ENCODE measurements around the gene MYH10. TPM values are rescaled to one million over a fixed set of nuclear protein-coding genes. Genes with fewer than 3 reads are reported as not detected.

The MYH10 gene
- total and polyA plus RNA-seq, 4 donors: 205 to 1,963 (median 819) TPM

DNA sequence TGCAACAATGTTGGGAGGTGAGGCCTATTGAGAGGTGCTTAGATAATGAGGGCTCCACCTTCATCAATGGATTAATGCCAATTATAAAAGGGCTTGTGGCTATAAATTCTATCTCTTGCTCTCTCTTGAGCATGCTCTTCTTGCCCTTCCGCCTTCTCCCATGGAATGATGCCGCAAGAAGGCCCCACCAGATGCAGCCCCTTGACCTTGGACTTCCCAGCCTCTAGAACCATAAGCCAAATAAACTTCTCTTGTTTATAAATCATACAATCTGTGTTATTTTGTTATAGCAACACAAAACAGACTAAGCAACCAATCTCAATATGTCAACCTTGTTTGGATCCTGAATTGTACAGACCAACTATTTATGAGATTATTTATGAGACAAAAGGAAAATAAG, 20.0 kb downstream of the MYH10 start:
- peaks cover 6% of the 10 kb centered on the region in 2 donors for H3K4me1 ChIP-seq (ENCODE audit: control insufficient read depth in 1 of 2, insufficient read depth in 2 of 2, low read length in 2 of 2)
- intact Hi-C loops (cut with DNase I): loop anchor here in 1 of 2 donors (5.0 kb wide), 1 partner anchor 33 kb away; no protein-coding TSS in a partner anchor
- H3K9me3 ChIP-seq (ENCODE audit: control insufficient read depth, low read length): no peaks in the 10 kb centered on the region
- DNase-seq (no peak), ATAC-seq (ENCODE audit: low FRiP score) (no peak)
- peak overlapping the region; percentile 33 to 34 for H3K4me3 ChIP-seq (ENCODE audit: low read length in 2 of 2)
- WGBS, 2 donors: 30 to 41% methylated on average over 2 of the region's 2 CpGs
- H3K36me3 ChIP-seq (ENCODE audit: control insufficient read depth in 1 of 2, insufficient read depth in 2 of 2, low read length in 1 of 2): no peaks in the 10 kb centered on the region
- H3K27me3 ChIP-seq (ENCODE audit: control insufficient read depth in 1 of 2, insufficient read depth in 2 of 2, low read length in 1 of 2): no peaks in the 10 kb centered on the region
- peak overlapping the region; percentile 90 to 94 for H3K27ac ChIP-seq (ENCODE audit: low read depth in 1 of 2, low read length in 2 of 2)

- intact Hi-C loops (cut with DNase I): loop anchor here in 1 of 2 donors (5.0 kb wide), 1 partner anchor 33 kb away; no protein-coding TSS in a partner anchor
- H3K4me1 ChIP-seq (ENCODE audit: control insufficient read depth in 1 of 2, insufficient read depth in 2 of 2, low read length in 2 of 2): peaks cover 6% of the 10 kb centered on the region in 2 donors
- ATAC-seq (ENCODE audit: low FRiP score) (no peak), DNase-seq (no peak)
- H3K27me3 ChIP-seq (ENCODE audit: control insufficient read depth in 1 of 2, insufficient read depth in 2 of 2, low read length in 1 of 2): no peaks in the 10 kb centered on the region
- no peaks in the 10 kb centered on the region for H3K9me3 ChIP-seq (ENCODE audit: control insufficient read depth, low read length)
- peak overlapping the region; percentile 64 to 67 for H3K27ac ChIP-seq (ENCODE audit: low read depth in 1 of 2, low read length in 2 of 2)
- H3K4me3 ChIP-seq (ENCODE audit: low read length in 2 of 2): peak overlapping the region in 1 of 2 donors; percentile 48
- 12 to 16% methylated on average over 4 of the region's 4 CpGs for WGBS, 2 donors
- H3K36me3 ChIP-seq (ENCODE audit: control insufficient read depth in 1 of 2, insufficient read depth in 2 of 2, low read length in 1 of 2): no peaks in the 10 kb centered on the region
Measured at GRCh38 chr17:8609910-8610309, 20.6 kb downstream of the MYH10 start.

DNA sequence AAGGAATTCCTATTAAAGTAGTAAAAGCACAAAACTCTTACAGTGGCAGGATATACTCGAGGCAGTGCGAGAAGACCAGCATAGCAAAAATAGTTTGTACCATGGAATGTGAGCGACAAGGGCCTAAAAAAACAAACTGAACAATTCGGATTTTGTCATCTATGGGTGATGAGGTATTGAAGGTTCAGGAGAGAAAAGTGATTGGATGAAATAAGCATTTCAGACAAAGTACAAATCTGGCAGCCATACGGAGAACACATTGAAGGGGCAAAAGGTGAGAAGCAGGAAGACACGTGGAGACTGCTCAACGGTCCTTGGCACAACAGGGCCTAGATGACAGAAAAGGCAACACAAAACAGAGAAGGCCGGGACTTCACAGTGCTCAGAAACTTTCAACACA, 22.5 kb downstream of the MYH10 start:
- intact Hi-C loops (cut with DNase I): no loop called here
- Histone ChIP-seq H3K27ac (ENCODE audit: low read depth in 1 of 2, low read length in 2 of 2) (peak overlapping the region; percentile 80 to 98), H3K4me1 (ENCODE audit: control insufficient read depth in 1 of 2, insufficient read depth in 2 of 2, low read length in 2 of 2) (peaks cover 6% of the 10 kb centered on the region in 2 donors), H3K27me3 (ENCODE audit: control insufficient read depth in 1 of 2, insufficient read depth in 2 of 2, low read length in 1 of 2) (no peaks in the 10 kb centered on the region), H3K36me3 (ENCODE audit: control insufficient read depth in 1 of 2, insufficient read depth in 2 of 2, low read length in 1 of 2) (no peaks in the 10 kb centered on the region), H3K4me3 (ENCODE audit: low read length in 2 of 2) (peak overlapping the region in 1 of 2 donors; percentile 54), H3K9me3 (ENCODE audit: control insufficient read depth, low read length) (no peaks in the 10 kb centered on the region)
- WGBS, 2 donors: 2 to 5% methylated on average over 8 of the region's 8 CpGs
- no peak for DNase-seq
- peak; percentile 19 for ATAC-seq (ENCODE audit: low FRiP score)

DNA sequence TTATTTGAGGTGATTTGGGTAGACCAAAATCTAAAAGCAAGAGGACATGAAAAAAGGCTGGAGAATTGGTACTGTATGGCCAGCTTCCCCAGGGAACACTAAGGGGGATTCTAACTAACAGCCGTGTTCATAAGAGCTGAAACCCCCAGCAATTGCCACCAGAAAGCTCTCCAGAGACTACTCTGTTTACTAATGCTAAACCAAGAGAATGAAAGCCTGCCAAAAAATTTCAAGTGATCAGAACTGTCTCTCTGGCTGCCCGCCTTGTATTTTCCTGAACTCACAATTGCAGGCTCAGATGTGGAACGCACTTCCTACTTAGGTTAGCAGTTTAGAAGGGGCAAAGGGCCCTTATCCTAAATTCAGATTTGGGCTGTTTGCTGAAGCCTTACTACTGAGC, 24.1 kb downstream of the MYH10 start:
- Histone ChIP-seq H3K36me3 (ENCODE audit: control insufficient read depth in 1 of 2, insufficient read depth in 2 of 2, low read length in 1 of 2) (no peaks in the 10 kb centered on the region), H3K4me1 (ENCODE audit: control insufficient read depth in 1 of 2, insufficient read depth in 2 of 2, low read length in 2 of 2) (peaks cover 6 to 9% of the 10 kb centered on the region in 2 donors), H3K4me3 (ENCODE audit: low read length in 2 of 2) (peak overlapping the region; percentile 26 to 64), H3K9me3 (ENCODE audit: control insufficient read depth, low read length) (no peaks in the 10 kb centered on the region), H3K27me3 (ENCODE audit: control insufficient read depth in 1 of 2, insufficient read depth in 2 of 2, low read length in 1 of 2) (no peaks in the 10 kb centered on the region), H3K27ac (ENCODE audit: low read depth in 1 of 2, low read length in 2 of 2) (peak overlapping the region; percentile 64 to 93)
- ATAC-seq (ENCODE audit: low FRiP score): peak; percentile 48
- intact Hi-C loops (cut with DNase I): no loop called here
- no peak for DNase-seq
- WGBS, 2 donors: 1 to 8% methylated on average over 3 of the region's 3 CpGs

DNA sequence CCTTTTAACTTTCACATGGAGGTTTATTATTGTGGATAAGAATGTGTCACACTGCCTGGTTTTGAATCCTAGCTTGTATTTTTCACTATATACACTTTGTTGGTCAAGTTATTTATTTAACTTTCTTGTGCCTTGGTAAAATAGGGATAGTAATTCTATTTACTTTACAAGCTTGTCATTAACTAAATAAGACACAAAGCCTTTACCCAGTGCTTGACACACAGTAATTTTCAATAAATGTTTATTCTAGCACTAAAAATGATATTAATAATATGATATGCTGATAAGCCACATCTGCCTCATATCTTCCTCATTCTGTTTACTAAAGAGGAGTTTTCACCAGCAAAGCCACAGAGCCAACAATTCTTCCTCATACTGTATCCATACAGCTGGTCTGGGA, 27.8 kb downstream of the MYH10 start:
- peaks cover 0 to 3% of the 10 kb centered on the region in 2 donors for H3K36me3 ChIP-seq (ENCODE audit: control insufficient read depth in 1 of 2, insufficient read depth in 2 of 2, low read length in 1 of 2)
- DNase-seq (no peak), ATAC-seq (ENCODE audit: low FRiP score) (no peak)
- intact Hi-C loops (cut with DNase I): no loop called here
- H3K27ac ChIP-seq (ENCODE audit: low read depth in 1 of 2, low read length in 2 of 2): no peak overlapping the region
- H3K27me3 ChIP-seq (ENCODE audit: control insufficient read depth in 1 of 2, insufficient read depth in 2 of 2, low read length in 1 of 2): no peaks in the 10 kb centered on the region
- no peak overlapping the region for H3K4me3 ChIP-seq (ENCODE audit: low read length in 2 of 2)
- peaks cover 3 to 7% of the 10 kb centered on the region in 2 donors for H3K4me1 ChIP-seq (ENCODE audit: control insufficient read depth in 1 of 2, insufficient read depth in 2 of 2, low read length in 2 of 2)
- H3K9me3 ChIP-seq (ENCODE audit: control insufficient read depth, low read length): no peaks in the 10 kb centered on the region

GRCh38 chr17:8599351-8600011, 31.0 kb downstream of the MYH10 start:
- Histone ChIP-seq H3K9me3 (ENCODE audit: control insufficient read depth, low read length) (no peaks in the 10 kb centered on the region), H3K4me1 (ENCODE audit: control insufficient read depth in 1 of 2, insufficient read depth in 2 of 2, low read length in 2 of 2) (peaks cover 3% of the 10 kb centered on the region in 2 donors), H3K36me3 (ENCODE audit: control insufficient read depth in 1 of 2, insufficient read depth in 2 of 2, low read length in 1 of 2) (peaks cover 0 to 3% of the 10 kb centered on the region in 2 donors), H3K27ac (ENCODE audit: low read depth in 1 of 2, low read length in 2 of 2) (peak overlapping the region in 1 of 2 donors; percentile 79), H3K4me3 (ENCODE audit: low read length in 2 of 2) (no peak overlapping the region), H3K27me3 (ENCODE audit: control insufficient read depth in 1 of 2, insufficient read depth in 2 of 2, low read length in 1 of 2) (no peaks in the 10 kb centered on the region)
- ATAC-seq (ENCODE audit: low FRiP score) (no peak), DNase-seq (no peak)
- intact Hi-C loops (cut with DNase I): no loop called here
- 9 to 11% methylated on average over 1 of the region's 1 CpG for whole genome bisulfite sequencing, 2 donors

GRCh38 chr17:8598913-8599312, 31.6 kb downstream of the MYH10 start:
- Histone ChIP-seq H3K9me3 (ENCODE audit: control insufficient read depth, low read length) (no peaks in the 10 kb centered on the region), H3K36me3 (ENCODE audit: control insufficient read depth in 1 of 2, insufficient read depth in 2 of 2, low read length in 1 of 2) (peaks cover 0 to 3% of the 10 kb centered on the region in 2 donors), H3K4me3 (ENCODE audit: low read length in 2 of 2) (no peak overlapping the region), H3K27me3 (ENCODE audit: control insufficient read depth in 1 of 2, insufficient read depth in 2 of 2, low read length in 1 of 2) (no peaks in the 10 kb centered on the region), H3K27ac (ENCODE audit: low read depth in 1 of 2, low read length in 2 of 2) (peak overlapping the region in 1 of 2 donors; percentile 51), H3K4me1 (ENCODE audit: control insufficient read depth in 1 of 2, insufficient read depth in 2 of 2, low read length in 2 of 2) (peaks cover 3% of the 10 kb centered on the region in 2 donors)
- intact Hi-C loops (cut with DNase I): no loop called here
- no peak for ATAC-seq (ENCODE audit: low FRiP score)
- 41 to 48% methylated on average over 1 of the region's 1 CpG for WGBS, 2 donors
- DNase-seq: no peak

DNA sequence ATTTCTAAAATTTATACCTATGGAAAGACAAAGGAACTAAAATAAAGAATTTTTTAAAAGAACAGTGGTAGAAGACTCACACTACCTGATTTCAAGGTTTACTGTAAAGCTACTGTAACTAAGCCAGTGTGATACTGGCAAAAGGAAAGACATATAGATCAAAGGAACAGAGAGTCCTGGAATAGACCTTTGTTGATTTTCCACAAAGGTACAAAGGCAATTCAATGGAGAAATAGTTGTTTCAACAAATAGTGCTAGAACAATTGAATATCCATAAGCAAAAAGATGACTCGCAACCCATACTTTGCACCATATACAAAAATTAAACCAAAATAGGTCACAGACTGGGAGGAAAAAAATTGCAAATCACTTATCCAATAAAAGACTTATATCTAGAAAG, 36.7 kb downstream of the MYH10 start:
- H3K9me3 ChIP-seq (ENCODE audit: control insufficient read depth, low read length): no peaks in the 10 kb centered on the region
- WGBS, 2 donors: 91 to 93% methylated on average over 1 of the region's 1 CpG
- no peaks in the 10 kb centered on the region for H3K27me3 ChIP-seq (ENCODE audit: control insufficient read depth in 1 of 2, insufficient read depth in 2 of 2, low read length in 1 of 2)
- intact Hi-C loops (cut with DNase I): no loop called here
- H3K27ac ChIP-seq (ENCODE audit: low read depth in 1 of 2, low read length in 2 of 2): no peak overlapping the region
- H3K4me3 ChIP-seq (ENCODE audit: low read length in 2 of 2): no peak overlapping the region
- peaks cover 0 to 1% of the 10 kb centered on the region in 2 donors for H3K36me3 ChIP-seq (ENCODE audit: control insufficient read depth in 1 of 2, insufficient read depth in 2 of 2, low read length in 1 of 2)
- H3K4me1 ChIP-seq (ENCODE audit: control insufficient read depth in 1 of 2, insufficient read depth in 2 of 2, low read length in 2 of 2): peaks cover 3 to 6% of the 10 kb centered on the region in 2 donors
- ATAC-seq (ENCODE audit: low FRiP score) (no peak), DNase-seq (no peak)

GRCh38 chr17:8593276-8593675, 37.2 kb downstream of the MYH10 start:
- Histone ChIP-seq H3K4me3 (ENCODE audit: low read length in 2 of 2) (no peak overlapping the region), H3K4me1 (ENCODE audit: control insufficient read depth in 1 of 2, insufficient read depth in 2 of 2, low read length in 2 of 2) (peaks cover 3 to 7% of the 10 kb centered on the region in 2 donors), H3K36me3 (ENCODE audit: control insufficient read depth in 1 of 2, insufficient read depth in 2 of 2, low read length in 1 of 2) (peaks cover 0 to 1% of the 10 kb centered on the region in 2 donors), H3K27ac (ENCODE audit: low read depth in 1 of 2, low read length in 2 of 2) (no peak overlapping the region), H3K27me3 (ENCODE audit: control insufficient read depth in 1 of 2, insufficient read depth in 2 of 2, low read length in 1 of 2) (no peaks in the 10 kb centered on the region), H3K9me3 (ENCODE audit: control insufficient read depth, low read length) (no peaks in the 10 kb centered on the region)
- WGBS, 2 donors: 64 to 74% methylated on average over 2 of the region's 2 CpGs
- intact Hi-C loops (cut with DNase I): no loop called here
- ATAC-seq (ENCODE audit: low FRiP score): no peak
- no peak for DNase-seq

Data from aorta (tissue), 5 donors.